Kidney (tissue), 14 donors: ENCODE measurements around the gene HES4. TPM values are rescaled to one million over a fixed set of nuclear protein-coding genes. Genes with fewer than 3 reads are reported as not detected.
A peak's percentile ranks its signal among the peaks of the same experiment; 100 is the strongest.

Experiments used
- DNase-seq, 5 donors: peaks; one replicate each; pipeline ENCODE4 v3.0.0-alpha.2; 2013 to 2020
- FAIRE-seq: peaks from 2 replicates; lab custom pipeline; 2012; peaks lifted over from hg19 to GRCh38; lab: Jason Lieb, UNC
- H3K27ac ChIP-seq, 2 donors: one replicate each; pipeline ENCODE4 v1.7.0; 2013; ENCODE audit warnings: low read depth in 2 of 2, low read length in 2 of 2, inconsistent platforms in 1 of 2
- H3K27me3 ChIP-seq: one replicate; pipeline ENCODE4 v1.7.1; 2013; ENCODE audit warnings: low read length, inconsistent platforms; ENCODE audit not compliant: control insufficient read depth, insufficient read depth
- H3K36me3 ChIP-seq, 3 donors: one replicate each; pipeline versions ENCODE4 v1.7.0 to v1.7.1; 2013; ENCODE audit warnings: low read length in 3 of 3, control low read depth in 1 of 3, inconsistent platforms in 1 of 3; ENCODE audit not compliant: insufficient read depth in 3 of 3, control insufficient read depth in 2 of 3
- H3K4me1 ChIP-seq, 3 donors: one replicate each; pipeline versions ENCODE4 v1.7.0 to v1.7.1; 2013; ENCODE audit warnings: low read length in 3 of 3, inconsistent platforms in 1 of 3, low read depth in 1 of 3; ENCODE audit not compliant: control insufficient read depth in 2 of 3, insufficient read depth in 2 of 3
- H3K4me3 ChIP-seq, 3 donors: one replicate each; pipeline versions ENCODE4 v1.7.0 to v1.8.1; 2013; ENCODE audit warnings: low read length in 3 of 3, control low read depth in 1 of 3, inconsistent platforms in 1 of 3
- H3K9ac ChIP-seq, 3 donors: one replicate each; pipeline versions ENCODE4 v1.7.0 to v1.7.1; 2013; ENCODE audit warnings: low read length in 3 of 3, control low read depth in 1 of 3, inconsistent platforms in 1 of 3
- H3K9me3 ChIP-seq, 3 donors: one replicate each; pipeline versions ENCODE4 v1.7.0 to v1.7.1; 2013; ENCODE audit warnings: low read length in 3 of 3, control low read depth in 1 of 3, inconsistent platforms in 1 of 3; ENCODE audit not compliant: control insufficient read depth in 2 of 3, insufficient read depth in 1 of 3
- intact Hi-C: fragments of 100-400 bp; cut with DNase I; formaldehyde crosslinking; loops from one replicate; pipeline ENCODE4 v1.11.1; 2022
- polyA plus RNA-seq: library from polyadenylated mRNA; stranded (reverse); fragments of 350-450 nt; fragmentation: Illumina TruSeq; extraction: RNeasy Lipid Tissue Mini Kit (QIAGEN cat#74804); gene quantifications from one replicate; pipeline ENCODE4 v1.2.3, GENCODE V29; 2014; ENCODE audit warnings: low read depth, low replicate concordance; ENCODE audit not compliant: insufficient read depth
- total RNA-seq: library from RNA; stranded (reverse); fragmentation: NEBNext Ultra II Directional; extraction: Animal tissue kit (Norgen Biotek cat#: 25700); gene quantifications from one replicate; pipeline ENCODE4 v1.2.1, GENCODE V29; 2021
- TF ChIP-seq, protein P1 (sequence below): IDR thresholded peaks from 3 replicates; pipeline ENCODE4 v1.5.1; 2012; ENCODE audit warnings: mild to moderate bottlenecking, moderate library complexity, borderline replicate concordance; ENCODE audit not compliant: insufficient read depth; ENCODE audit errors: extremely low read depth
- donor health status: control.
- donor health status: control.
- donor health status: control.
- donor health status: control.
- donor health status: control.
- donor health status: DM: yes; HTN: yes; CAD: no.
- donor health status: Normal renal cell carcinoma (clear cell type).

The HES4 gene
- total and polyA plus RNA-seq, 2 donors from 2014 or later: 15.8 to 32.0 TPM

DNA sequence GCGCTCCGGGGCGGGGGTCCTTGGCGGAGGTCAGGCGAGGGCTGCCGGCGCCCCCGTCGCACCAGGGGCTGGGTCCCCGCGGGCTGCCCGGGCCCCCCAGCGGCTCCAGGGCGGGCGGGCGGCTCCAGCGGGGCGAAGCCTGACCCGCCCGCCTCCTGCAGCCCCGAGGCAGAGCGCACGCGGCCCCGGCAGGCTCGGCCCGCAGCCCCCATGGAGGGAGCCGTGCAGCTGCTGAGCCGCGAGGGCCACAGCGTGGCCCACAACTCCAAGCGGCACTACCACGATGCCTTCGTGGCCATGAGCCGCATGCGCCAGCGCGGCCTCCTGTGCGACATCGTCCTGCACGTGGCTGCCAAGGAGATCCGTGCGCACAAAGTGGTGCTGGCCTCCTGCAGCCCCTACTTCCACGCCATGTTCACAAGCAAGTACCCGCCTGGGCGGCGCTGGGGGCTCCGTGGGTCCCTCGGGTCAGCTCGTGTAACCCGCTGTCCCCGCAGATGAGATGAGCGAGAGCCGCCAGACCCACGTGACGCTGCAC, 38.7 kb downstream of the HES4 start:
- Histone ChIP-seq H3K36me3 (no peaks in the 10 kb centered on the region), H3K27ac (no peak overlapping the region), H3K27me3 (no peaks in the 10 kb centered on the region), H3K9ac (no peak overlapping the region), H3K9me3 (no peaks in the 10 kb centered on the region), H3K4me3 (peak overlapping the region in 1 of 3 donors; percentile 35), H3K4me1 (peaks cover 0 to 10% (median 3%) of the 10 kb centered on the region in 3 donors)
- FAIRE-seq: no peak
- intact Hi-C loops: no loop called here
- DNase-seq: peak in 1 of 5 donors; percentile 56
- TF ChIP-seq, protein P1, sequence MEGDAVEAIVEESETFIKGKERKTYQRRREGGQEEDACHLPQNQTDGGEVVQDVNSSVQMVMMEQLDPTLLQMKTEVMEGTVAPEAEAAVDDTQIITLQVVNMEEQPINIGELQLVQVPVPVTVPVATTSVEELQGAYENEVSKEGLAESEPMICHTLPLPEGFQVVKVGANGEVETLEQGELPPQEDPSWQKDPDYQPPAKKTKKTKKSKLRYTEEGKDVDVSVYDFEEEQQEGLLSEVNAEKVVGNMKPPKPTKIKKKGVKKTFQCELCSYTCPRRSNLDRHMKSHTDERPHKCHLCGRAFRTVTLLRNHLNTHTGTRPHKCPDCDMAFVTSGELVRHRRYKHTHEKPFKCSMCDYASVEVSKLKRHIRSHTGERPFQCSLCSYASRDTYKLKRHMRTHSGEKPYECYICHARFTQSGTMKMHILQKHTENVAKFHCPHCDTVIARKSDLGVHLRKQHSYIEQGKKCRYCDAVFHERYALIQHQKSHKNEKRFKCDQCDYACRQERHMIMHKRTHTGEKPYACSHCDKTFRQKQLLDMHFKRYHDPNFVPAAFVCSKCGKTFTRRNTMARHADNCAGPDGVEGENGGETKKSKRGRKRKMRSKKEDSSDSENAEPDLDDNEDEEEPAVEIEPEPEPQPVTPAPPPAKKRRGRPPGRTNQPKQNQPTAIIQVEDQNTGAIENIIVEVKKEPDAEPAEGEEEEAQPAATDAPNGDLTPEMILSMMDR: no peak

DNA sequence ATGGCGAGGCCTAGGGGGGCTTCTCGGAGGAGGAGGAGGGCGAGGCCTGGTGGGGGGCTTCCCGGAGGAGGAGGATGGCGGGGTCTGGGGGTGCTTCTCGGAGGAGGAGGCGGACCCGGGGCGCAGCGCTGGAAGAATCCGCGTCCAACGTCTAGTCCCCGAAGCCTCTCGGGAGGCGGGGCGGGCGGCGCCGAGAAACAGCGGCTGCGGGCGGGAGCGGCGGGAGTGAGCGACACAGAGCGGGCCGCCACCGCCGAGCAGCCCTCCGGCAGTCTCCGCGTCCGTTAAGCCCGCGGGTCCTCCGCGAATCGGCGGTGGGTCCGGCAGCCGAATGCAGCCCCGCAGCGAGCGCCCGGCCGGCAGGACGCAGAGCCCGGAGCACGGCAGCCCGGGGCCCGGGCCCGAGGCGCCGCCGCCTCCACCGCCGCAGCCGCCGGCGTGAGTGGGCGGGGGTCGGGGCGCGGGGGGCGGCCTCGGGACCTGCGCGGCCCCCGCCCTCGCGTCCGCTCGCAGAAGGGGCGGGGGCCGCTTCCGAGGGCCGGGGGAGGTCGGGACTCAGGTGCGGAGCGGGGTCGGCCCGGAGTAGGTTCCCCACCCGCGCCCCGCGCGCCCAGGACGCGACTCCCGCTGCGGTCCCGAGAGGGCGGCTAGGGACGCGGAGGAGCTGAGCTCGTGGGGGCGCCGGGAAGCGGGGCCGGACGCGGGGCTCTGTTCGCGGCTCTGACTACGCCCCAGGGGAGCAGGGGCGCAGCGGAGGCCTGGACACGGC, 39.4 kb downstream of the HES4 start, which contains the start of gene KLHL17:
Gene KLHL17, plus strand, starts transcription at position 222 of the 769 bp plus-strand sequence. Its CDS starts 110 bp downstream, at position 332.
- TF ChIP-seq, protein P1: no peak
- intact Hi-C loops: no loop called here
- FAIRE-seq: no peak
- peaks cover 0 to 8% (median 3%) of the 10 kb centered on the region in 3 donors for H3K4me1 ChIP-seq
- DNase-seq: peak; percentile 45 to 92 (median 75)
- no peak within 1 kb of the TSS for H3K9ac ChIP-seq
- peak within 1 kb of the TSS in 1 of 3 donors; percentile 35 for H3K4me3 ChIP-seq
- H3K27ac ChIP-seq: no peak within 1 kb of the TSS
- no peaks in the 10 kb centered on the region for H3K9me3 ChIP-seq
- H3K36me3 ChIP-seq: peaks cover 0 to 3% (median 0%) of the 10 kb centered on the region in 3 donors
- no peaks in the 10 kb centered on the region for H3K27me3 ChIP-seq

DNA sequence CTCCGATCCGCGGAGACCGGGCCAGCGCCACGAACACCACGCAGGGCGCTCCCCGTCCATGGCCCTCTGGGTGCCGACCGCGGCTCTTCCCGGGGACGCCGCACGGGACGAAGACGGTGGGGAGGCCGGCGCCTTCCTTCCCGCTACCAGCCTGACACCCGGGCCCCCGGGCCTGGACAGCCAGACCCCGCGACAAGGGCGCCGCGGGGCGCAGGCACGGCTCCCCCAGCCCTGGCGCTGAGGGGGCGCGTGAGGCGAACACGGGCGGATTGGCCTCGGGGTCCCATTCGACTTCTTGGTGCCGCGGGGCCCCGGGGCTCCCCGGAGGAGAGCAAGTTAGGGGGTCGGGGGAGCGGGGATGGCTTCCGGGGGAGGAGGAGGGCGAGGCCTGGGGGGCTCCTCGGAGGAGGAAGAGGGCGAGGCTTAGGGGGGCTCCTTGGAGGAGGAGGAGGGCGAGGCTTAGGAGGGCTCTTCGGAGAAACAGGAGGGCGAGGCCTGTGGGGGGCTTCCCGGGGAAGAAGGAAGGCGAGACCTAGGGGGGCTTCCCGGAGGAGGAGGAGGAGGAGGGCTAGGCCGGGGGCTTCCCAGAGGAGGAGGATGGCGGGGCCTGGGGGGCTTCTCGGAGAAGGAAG, 40.0 kb downstream of the HES4 start:
- Histone ChIP-seq H3K36me3 (peaks cover 0 to 5% (median 3%) of the 10 kb centered on the region in 3 donors), H3K4me3 (peak overlapping the region in 1 of 3 donors; percentile 32), H3K9ac (no peak overlapping the region), H3K27me3 (no peaks in the 10 kb centered on the region), H3K9me3 (no peaks in the 10 kb centered on the region), H3K4me1 (peaks cover 0 to 8% (median 3%) of the 10 kb centered on the region in 3 donors), H3K27ac (no peak overlapping the region)
- TF ChIP-seq, protein P1: no peak
- DNase-seq (peak in 1 of 5 donors; percentile 82), FAIRE-seq (no peak)
- intact Hi-C loops: no loop called here
